CD4-positive, alpha-beta T cell (primary cell): ENCODE data around the gene CLEC2B. TPM values are rescaled to one million over a fixed set of nuclear protein-coding genes. Genes with fewer than 3 reads are reported as not detected.

Source experiments
- ATAC-seq: fragments of 200-7000 bp; cut with Tn5 transposase; one replicate; pipeline ENCODE4 v1.10.0; 2022; ENCODE audit warnings: mild to moderate bottlenecking; ENCODE audit not compliant: poor library complexity
- CTCF ChIA-PET: fragments of 350-600 bp; sonication (Branson Sonifier 250); formaldehyde crosslinking; loops from one replicate; lab custom pipeline; 2021; ENCODE audit warnings: antibody characterized with exemption, inconsistent platforms; lab: Charles Lee
- POLR2A ChIA-PET: fragments of 350-600 bp; sonication (Branson Sonifier 250); formaldehyde crosslinking; loops from one replicate; lab custom pipeline; 2021; ENCODE audit warnings: antibody characterized with exemption, inconsistent platforms; lab: Charles Lee
- DNase-seq, 14 experiments: peaks; one replicate each; pipeline ENCODE4 v3.0.0-alpha.2; 2013 to 2020; ENCODE audit warnings: mixed read lengths in 2 of 14
- H3K27ac ChIP-seq, 2 donors: one replicate each; pipeline versions ENCODE4 v1.5.1 to v1.7.0; 2013; ENCODE audit warnings: low read length in 2 of 2, low read depth in 1 of 2, mild to moderate bottlenecking in 1 of 2
- H3K27me3 ChIP-seq, 2 experiments: 1 replicate in 1 of 2; 2 replicates in 1 of 2; pipeline versions ENCODE4 v1.6.1 to v1.7.0; 2013; ENCODE audit warnings: low read length in 2 of 2, control low read depth in 1 of 2, mild to moderate bottlenecking in 1 of 2, moderate library complexity in 1 of 2; ENCODE audit not compliant: insufficient read depth in 2 of 2, control insufficient read depth in 1 of 2
- H3K36me3 ChIP-seq: one replicate; pipeline ENCODE4 v1.6.1; 2013; ENCODE audit warnings: low read length, control low read depth; ENCODE audit not compliant: insufficient read depth
- H3K4me1 ChIP-seq: one replicate; pipeline ENCODE4 v1.6.1; 2013; ENCODE audit warnings: low read length, control low read depth; ENCODE audit not compliant: insufficient read depth
- H3K4me3 ChIP-seq: one replicate; pipeline ENCODE4 v1.5.1; 2013; ENCODE audit warnings: mild to moderate bottlenecking, low read length, moderate library complexity
- H3K9me3 ChIP-seq, 2 experiments: 1 replicate in 1 of 2; 2 replicates in 1 of 2; pipeline versions ENCODE4 v1.6.1 to v1.7.0; 2013; ENCODE audit warnings: low read length in 2 of 2, mild to moderate bottlenecking in 2 of 2, control low read depth in 1 of 2, moderate library complexity in 1 of 2; ENCODE audit not compliant: control insufficient read depth in 1 of 2, insufficient read depth in 1 of 2
- H3K27ac Mint-ChIP-seq: one replicate; pipeline ENCODE4 v1.8.0; 2020; ENCODE audit warnings: mixed read lengths
- H3K27me3 Mint-ChIP-seq: one replicate; pipeline ENCODE4 v1.8.0; 2021; ENCODE audit warnings: mixed read lengths
- H3K36me3 Mint-ChIP-seq: one replicate; pipeline ENCODE4 v1.8.0; 2021; ENCODE audit warnings: low read depth, mixed read lengths
- H3K4me1 Mint-ChIP-seq: one replicate; pipeline ENCODE4 v1.8.0; 2021; ENCODE audit warnings: low read depth, mixed read lengths
- H3K4me3 Mint-ChIP-seq: one replicate; pipeline ENCODE4 v1.8.0; 2020; ENCODE audit warnings: mild to moderate bottlenecking, mixed read lengths
- H3K9me3 Mint-ChIP-seq: one replicate; pipeline ENCODE4 v1.8.0; 2020; ENCODE audit warnings: mixed read lengths
- intact Hi-C, 2 experiments: fragments of 100-400 bp; cut with DNase I in 1 of 2; cut with micrococcal nuclease in 1 of 2; formaldehyde crosslinking; loops; one replicate each; pipeline versions ENCODE4 v1.15.1 to v1.9.0; 2023 to 2025; cut with DNase I, micrococcal nuclease
- total RNA-seq, 174 experiments: library from RNA in 2 of 174; stranded (reverse) in 2 of 174; gene quantifications; one replicate each; pipeline ENCODE4 v1.2.3 and lab custom pipeline; 2021 to 2026
- TF ChIP-seq, protein P1 (sequence below): fragments of 200-600 bp; IDR thresholded peaks from one replicate; pipeline ENCODE4 v1.8.0; 2022; ENCODE audit warnings: antibody characterized with exemption, mild to moderate bottlenecking

CLEC2B gene
- total RNA-seq, 2 experiments from 2014 or later: 152 to 155 TPM

DNA sequence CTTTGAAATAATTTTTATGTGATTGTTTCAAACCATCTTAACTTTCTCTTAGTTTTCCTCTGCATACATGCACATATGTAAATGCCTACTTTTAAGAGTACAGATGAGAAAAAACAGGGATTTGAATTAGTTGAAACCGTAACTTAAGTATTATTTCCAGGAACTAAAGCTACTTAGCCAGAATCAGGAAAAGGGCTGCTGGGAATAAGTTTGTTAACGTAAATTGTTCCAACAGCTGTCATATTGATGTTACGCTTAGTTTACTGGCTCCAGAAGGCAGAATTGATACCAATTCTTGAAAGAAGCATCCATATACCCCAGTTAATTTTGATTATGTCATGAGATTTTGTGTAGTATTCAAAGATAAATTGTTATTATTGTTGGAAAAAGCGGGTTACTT is 59.8 kb downstream of the CLEC2B start:
- no peaks in the 10 kb centered on the region for H3K36me3 ChIP-seq
- POLR2A ChIA-PET: no interaction called here

GRCh38 chr12:9808504-9808903 is 60.6 kb downstream of the CLEC2B start:
- no peak overlapping the region for H3K27ac Mint-ChIP-seq
- peaks cover 2% of the 10 kb centered on the region for H3K4me1 ChIP-seq
- POLR2A ChIA-PET: no interaction called here

More for the DNA sequence above, 59.8 kb downstream of the CLEC2B start:
- Histone ChIP-seq H3K27me3 (peaks cover 5% of the 10 kb centered on the region in 2 experiments), H3K27ac (no peak overlapping the region), H3K4me3 (no peak overlapping the region), H3K9me3 (no peaks in the 10 kb centered on the region), H3K4me1 (peaks cover 10% of the 10 kb centered on the region)
- H3K27ac Mint-ChIP-seq: no peak overlapping the region
- no peak overlapping the region for H3K4me3 Mint-ChIP-seq
- no peaks in the 10 kb centered on the region for H3K36me3 Mint-ChIP-seq
- DNase-seq (no peak), ATAC-seq (no peak)
- TF ChIP-seq, protein P1, sequence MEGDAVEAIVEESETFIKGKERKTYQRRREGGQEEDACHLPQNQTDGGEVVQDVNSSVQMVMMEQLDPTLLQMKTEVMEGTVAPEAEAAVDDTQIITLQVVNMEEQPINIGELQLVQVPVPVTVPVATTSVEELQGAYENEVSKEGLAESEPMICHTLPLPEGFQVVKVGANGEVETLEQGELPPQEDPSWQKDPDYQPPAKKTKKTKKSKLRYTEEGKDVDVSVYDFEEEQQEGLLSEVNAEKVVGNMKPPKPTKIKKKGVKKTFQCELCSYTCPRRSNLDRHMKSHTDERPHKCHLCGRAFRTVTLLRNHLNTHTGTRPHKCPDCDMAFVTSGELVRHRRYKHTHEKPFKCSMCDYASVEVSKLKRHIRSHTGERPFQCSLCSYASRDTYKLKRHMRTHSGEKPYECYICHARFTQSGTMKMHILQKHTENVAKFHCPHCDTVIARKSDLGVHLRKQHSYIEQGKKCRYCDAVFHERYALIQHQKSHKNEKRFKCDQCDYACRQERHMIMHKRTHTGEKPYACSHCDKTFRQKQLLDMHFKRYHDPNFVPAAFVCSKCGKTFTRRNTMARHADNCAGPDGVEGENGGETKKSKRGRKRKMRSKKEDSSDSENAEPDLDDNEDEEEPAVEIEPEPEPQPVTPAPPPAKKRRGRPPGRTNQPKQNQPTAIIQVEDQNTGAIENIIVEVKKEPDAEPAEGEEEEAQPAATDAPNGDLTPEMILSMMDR: no peak
- intact Hi-C loops: loop anchor here in 1 of 2 experiments (10.0 kb wide), 1 partner anchor 755 kb away; no protein-coding TSS in a partner anchor
- CTCF ChIA-PET: interaction anchor here (3.8 kb wide), 1 partner anchor 58 kb away, joined by 14 read pairs; no protein-coding TSS in a partner anchor
- H3K27me3 Mint-ChIP-seq: no peaks in the 10 kb centered on the region
- H3K4me1 Mint-ChIP-seq: peaks cover 10% of the 10 kb centered on the region
- H3K9me3 Mint-ChIP-seq: no peaks in the 10 kb centered on the region

GRCh38 chr12:9806714-9807113 is 62.4 kb downstream of the CLEC2B start:
- no peaks in the 10 kb centered on the region for H3K4me1 Mint-ChIP-seq
- TF ChIP-seq, protein P1: no peak
- no peak overlapping the region for H3K27ac Mint-ChIP-seq
- DNase-seq (no peak), ATAC-seq (no peak)
- H3K27me3 ChIP-seq: peaks cover 2 to 5% of the 10 kb centered on the region in 2 experiments
- no peak overlapping the region for H3K4me3 ChIP-seq
- intact Hi-C loops: loop anchor here in 1 of 2 experiments (10.0 kb wide), 1 partner anchor 758 kb away; no protein-coding TSS in a partner anchor
- no peaks in the 10 kb centered on the region for H3K36me3 ChIP-seq
- H3K4me1 ChIP-seq: no peaks in the 10 kb centered on the region
- no peaks in the 10 kb centered on the region for H3K9me3 ChIP-seq
- no peak overlapping the region for H3K4me3 Mint-ChIP-seq
- no peak overlapping the region for H3K27ac ChIP-seq
- no peaks in the 10 kb centered on the region for H3K27me3 Mint-ChIP-seq
- ChIA-PET CTCF (interaction anchor here (3.8 kb wide), 1 partner anchor 56 kb away, joined by 14 read pairs; no protein-coding TSS in a partner anchor), POLR2A (no interaction called here)
- H3K36me3 Mint-ChIP-seq: no peaks in the 10 kb centered on the region
- no peaks in the 10 kb centered on the region for H3K9me3 Mint-ChIP-seq

More at GRCh38 chr12:9808504-9808903, 60.6 kb downstream of the CLEC2B start:
- Histone ChIP-seq H3K4me3 (no peak overlapping the region), H3K36me3 (no peaks in the 10 kb centered on the region), H3K9me3 (no peaks in the 10 kb centered on the region), H3K27ac (no peak overlapping the region), H3K27me3 (peaks cover 2 to 5% of the 10 kb centered on the region in 2 experiments)
- ATAC-seq (no peak), DNase-seq (no peak)
- CTCF ChIA-PET: interaction anchor here (1.2 to 3.8 kb wide), 2 partner anchors 11 to 58 kb away, joined by 4 to 14 read pairs; no protein-coding TSS in a partner anchor
- H3K4me3 Mint-ChIP-seq: no peak overlapping the region
- TF ChIP-seq, protein P1: no peak
- H3K27me3 Mint-ChIP-seq: no peaks in the 10 kb centered on the region
- H3K4me1 Mint-ChIP-seq: peaks cover 2% of the 10 kb centered on the region
- no peaks in the 10 kb centered on the region for H3K36me3 Mint-ChIP-seq
- intact Hi-C loops: loop anchor here in 1 of 2 experiments (10.0 kb wide), 1 partner anchor 756 kb away; no protein-coding TSS in a partner anchor
- no peaks in the 10 kb centered on the region for H3K9me3 Mint-ChIP-seq
